AG09319 (cell line): ENCODE results near the gene MOV10L1.

Experiments used
- DNase-seq: peaks from one replicate; pipeline ENCODE4 v3.0.0-alpha.2; 2010; ENCODE audit warnings: low read depth; ENCODE audit errors: extremely low read depth
- TF ChIP-seq, protein P1 (sequence below): IDR thresholded peaks from 2 replicates; pipeline ENCODE4 v1.5.1; 2011; ENCODE audit warnings: low read depth, mild to moderate bottlenecking, inconsistent platforms, low read length, moderate library complexity

MOV10L1 gene

DNA sequence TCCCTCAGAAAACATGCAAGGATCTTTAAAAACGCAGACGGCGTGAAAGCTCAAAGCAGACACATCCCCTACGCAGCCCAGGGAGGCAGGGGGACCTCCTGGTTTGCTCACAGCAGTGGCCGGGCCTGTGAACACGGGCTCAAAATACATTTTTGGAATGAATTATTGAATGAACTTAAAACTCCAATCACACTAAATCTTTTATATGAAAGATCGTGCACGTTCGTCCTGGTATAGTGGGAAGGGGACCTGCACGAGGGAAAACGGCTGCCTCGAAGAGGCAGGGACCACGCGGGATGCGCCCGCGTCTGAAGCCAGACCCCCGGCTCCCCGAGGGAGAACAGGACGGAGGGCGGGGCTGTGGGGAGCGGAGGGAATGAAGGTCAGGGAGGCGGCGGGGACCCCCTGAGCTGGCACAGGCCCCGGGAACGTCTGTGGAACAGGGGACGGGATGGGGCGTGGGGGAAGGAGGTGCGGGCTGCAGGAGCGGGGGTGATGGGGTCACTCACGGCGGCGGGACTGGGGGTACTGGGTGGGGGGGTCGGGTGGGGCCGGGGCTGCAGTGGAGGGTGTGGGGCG lies 79.5 kb downstream of the MOV10L1 start:
- no peak for DNase-seq
- TF ChIP-seq, protein P1, sequence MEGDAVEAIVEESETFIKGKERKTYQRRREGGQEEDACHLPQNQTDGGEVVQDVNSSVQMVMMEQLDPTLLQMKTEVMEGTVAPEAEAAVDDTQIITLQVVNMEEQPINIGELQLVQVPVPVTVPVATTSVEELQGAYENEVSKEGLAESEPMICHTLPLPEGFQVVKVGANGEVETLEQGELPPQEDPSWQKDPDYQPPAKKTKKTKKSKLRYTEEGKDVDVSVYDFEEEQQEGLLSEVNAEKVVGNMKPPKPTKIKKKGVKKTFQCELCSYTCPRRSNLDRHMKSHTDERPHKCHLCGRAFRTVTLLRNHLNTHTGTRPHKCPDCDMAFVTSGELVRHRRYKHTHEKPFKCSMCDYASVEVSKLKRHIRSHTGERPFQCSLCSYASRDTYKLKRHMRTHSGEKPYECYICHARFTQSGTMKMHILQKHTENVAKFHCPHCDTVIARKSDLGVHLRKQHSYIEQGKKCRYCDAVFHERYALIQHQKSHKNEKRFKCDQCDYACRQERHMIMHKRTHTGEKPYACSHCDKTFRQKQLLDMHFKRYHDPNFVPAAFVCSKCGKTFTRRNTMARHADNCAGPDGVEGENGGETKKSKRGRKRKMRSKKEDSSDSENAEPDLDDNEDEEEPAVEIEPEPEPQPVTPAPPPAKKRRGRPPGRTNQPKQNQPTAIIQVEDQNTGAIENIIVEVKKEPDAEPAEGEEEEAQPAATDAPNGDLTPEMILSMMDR: no peak

DNA sequence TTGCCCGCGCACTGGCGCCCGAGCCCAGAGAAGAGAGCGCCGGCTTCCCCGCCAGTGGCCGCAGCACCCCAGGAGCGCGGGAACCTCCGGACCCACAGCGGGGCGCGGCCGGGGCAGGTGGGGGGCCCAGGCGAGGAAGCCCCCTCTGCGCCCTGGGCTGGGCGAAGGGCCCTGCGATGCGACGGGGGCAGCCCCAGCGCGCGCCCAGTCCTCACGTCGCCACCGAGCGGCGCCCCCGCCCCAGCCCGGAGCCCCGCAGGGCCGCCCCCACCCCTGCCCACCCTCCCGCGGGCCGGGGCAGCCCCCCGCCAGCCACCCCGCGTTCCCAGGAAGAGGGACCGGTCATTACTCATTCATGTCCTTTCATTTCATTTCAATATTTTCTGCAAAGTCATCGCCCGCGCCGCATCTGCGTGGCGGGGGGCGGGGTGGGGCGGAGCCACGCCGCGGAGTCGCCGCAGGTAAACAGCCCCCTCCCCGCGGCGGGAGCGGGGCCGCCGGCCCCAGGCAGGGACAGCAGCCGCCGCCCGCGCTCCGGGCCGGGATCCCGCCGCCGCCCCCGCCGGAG lies 80.1 kb downstream of the MOV10L1 start:
- TF ChIP-seq, protein P1: no peak
- no peak for DNase-seq

DNA sequence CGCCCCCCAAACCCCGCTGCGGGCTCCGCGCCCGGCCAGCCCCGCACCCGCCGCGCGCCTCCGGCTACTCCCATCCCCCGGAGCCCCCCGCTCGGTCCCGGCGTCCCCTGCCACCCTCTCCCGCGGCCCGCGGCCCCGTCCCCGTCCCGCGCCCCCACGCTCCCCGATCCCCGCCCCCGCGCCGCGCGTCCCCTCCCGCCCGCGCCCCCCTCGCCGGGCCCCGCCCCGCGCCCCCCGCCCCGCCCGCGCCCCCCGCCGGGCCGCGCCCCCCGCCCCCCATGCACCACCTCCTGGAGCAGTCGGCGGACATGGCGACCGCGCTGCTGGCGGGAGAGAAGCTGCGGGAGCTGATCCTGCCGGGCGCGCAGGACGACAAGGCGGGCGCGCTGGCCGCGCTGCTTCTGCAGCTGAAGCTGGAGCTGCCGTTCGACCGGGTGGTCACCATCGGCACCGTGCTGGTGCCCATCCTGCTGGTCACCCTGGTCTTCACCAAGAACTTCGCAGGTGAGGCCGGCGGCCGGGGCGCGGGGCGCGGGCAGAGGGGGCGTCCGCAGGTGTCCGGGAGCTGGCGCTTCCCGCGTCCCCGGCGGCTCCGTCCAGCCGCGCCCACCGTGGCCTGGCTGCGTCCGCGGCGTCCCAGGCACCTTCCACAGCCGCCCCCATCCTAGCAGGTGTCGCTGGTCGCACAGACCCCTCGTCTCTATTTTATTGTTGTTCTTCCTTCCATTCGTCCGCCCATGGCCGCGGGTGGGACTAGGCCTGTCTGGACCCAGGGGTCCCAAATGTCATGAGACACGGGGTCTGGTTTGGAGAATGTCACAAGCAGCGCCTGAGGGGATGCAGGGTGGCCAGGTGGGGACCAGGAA lies 80.9 kb downstream of the MOV10L1 start, which contains the start of gene PANX2:
TSS of gene PANX2 (plus strand) at position 279 of the 866 bp plus-strand sequence. CDS start at position 279, 0 bp downstream.
- DNase-seq: no peak

DNA sequence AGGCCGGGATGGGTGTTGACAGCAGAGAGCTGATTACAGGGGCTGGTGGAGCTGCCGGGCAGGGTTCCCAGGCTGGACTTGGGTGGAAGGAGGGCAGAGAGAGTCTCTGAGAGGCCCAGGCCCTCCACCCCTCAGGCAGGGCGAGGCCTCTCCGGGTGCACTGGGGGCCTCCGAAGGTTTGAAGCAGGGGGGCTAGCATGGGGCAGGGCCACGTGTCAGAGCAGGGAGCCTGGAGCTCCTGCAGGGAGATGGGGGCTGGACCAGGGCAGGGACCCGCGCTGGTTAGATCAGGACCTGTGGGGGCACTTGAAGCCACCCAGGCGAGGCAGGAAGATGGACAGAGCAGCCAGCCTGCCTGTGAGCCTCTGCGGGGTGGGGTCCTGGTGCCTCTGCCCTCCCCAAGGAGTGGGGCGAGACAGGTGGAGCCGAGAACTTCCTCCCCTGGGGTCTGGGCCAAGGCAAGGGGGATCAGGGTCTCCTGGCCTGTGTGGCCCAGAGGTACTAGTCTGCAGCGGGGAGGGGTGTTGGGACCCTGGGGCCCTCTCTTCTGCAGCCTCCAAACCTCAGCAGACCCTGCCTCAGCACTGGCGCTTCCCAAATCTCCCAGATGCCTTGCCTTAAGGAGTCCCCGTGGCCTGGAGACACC lies 81.6 kb downstream of the MOV10L1 start:
- TF ChIP-seq, protein P1: no peak
- no peak for DNase-seq

More for the DNA sequence above, 80.9 kb downstream of the MOV10L1 start, which contains the start of gene PANX2:
- TF ChIP-seq, protein P1: no peak

DNA sequence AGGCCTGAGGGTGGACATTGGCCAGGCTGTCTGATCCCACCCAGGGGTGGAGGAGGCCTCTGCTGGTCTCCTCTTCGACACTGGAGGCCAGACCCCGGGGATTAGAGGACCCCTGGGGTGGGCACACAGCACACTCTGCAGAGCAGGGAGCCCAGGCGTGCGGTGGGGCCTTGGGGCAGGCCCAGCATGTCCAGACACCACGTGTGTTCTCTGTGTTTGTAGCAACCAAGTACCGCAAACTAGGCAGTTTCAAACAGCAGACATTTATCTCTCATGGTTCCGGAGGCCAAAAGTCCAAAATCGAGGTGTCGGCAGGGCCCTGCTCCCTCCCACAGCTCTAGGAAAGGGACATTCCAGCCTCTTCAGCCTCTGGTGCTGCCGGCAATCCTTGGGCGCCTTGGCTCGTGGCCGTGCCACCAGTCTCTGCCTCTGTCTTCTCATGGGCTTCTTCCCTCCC lies 82.2 kb downstream of the MOV10L1 start:
- DNase-seq: no peak
- TF ChIP-seq, protein P1: no peak

DNA sequence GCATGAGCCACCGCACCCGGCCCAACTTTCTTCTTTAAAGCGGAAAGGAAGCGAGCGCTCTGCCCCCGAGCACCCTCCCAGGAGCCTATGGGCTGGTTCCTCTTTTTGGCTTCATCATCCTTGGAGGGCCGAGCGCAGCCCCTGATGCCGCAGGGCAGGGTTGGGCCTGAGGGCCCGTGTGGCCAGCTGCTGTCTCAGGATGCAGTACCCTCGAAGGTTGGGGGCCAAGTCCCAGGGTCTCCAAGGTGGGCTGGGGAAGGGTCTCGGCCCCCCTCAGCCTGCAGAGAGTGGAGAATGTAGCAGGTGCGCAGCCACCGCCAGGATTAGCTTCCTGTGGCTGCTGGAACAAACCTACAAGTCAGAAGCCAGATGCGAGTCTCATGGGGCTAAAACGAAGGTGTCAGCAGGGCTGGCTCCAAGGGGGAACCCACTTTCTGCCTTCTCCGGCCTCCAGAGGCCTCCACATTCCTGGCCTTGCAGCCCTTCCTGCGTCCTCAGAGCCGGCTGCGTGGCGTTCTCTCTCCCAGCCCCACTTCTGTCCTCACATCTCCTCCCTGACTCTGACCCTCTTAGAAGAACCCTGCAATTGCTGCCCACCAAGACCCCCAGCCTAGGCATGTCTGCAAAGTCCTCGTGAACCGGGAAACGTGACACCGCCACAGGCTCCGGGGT lies 83.6 kb downstream of the MOV10L1 start:
- no peak for DNase-seq
- TF ChIP-seq, protein P1: no peak
